Heart left ventricle (tissue), 16 donors: ENCODE results near the gene LRRC74B. TPM values are rescaled to one million over a fixed set of nuclear protein-coding genes. Genes with fewer than 3 reads are reported as not detected.
A peak's percentile ranks its signal among the peaks of the same experiment; 100 is the strongest.

Source experiments
- ATAC-seq, 4 donors: fragments of 200-7000 bp; cut with Tn5 transposase; one replicate each; pipeline ENCODE4 v1.9.1; 2020 to 2022; ENCODE audit warnings: moderate library complexity in 4 of 4, mild to moderate bottlenecking in 3 of 4, moderate number of reproducible peaks in 1 of 4
- DNase-seq, 5 donors: peaks; one replicate each; pipeline ENCODE4 v3.0.0-alpha.2; 2020
- H3K27ac ChIP-seq, 12 donors: fragments of 200-600 bp; sonication (generic) in 4 of 12; one replicate each; pipeline versions ENCODE4 v1.5.0 to v1.8.0; 2016 to 2022; ENCODE audit warnings: mild to moderate bottlenecking in 2 of 12
- H3K27me3 ChIP-seq, 9 donors: fragments of 200-600 bp; sonication (generic) in 2 of 9; one replicate each; pipeline versions ENCODE4 v1.5.1 to v1.8.0; 2016 to 2022; ENCODE audit warnings: mild to moderate bottlenecking in 3 of 9
- H3K36me3 ChIP-seq, 9 donors: fragments of 200-600 bp; sonication (generic) in 2 of 9; one replicate each; pipeline versions ENCODE4 v1.5.0 to v1.8.0; 2018 to 2022; ENCODE audit warnings: mild to moderate bottlenecking in 2 of 9
- H3K4me1 ChIP-seq, 12 donors: fragments of 200-600 bp; sonication (generic) in 4 of 12; one replicate each; pipeline versions ENCODE4 v1.5.0 to v1.8.0; 2016 to 2022; ENCODE audit warnings: mild to moderate bottlenecking in 3 of 12
- H3K4me3 ChIP-seq, 12 donors: fragments of 200-600 bp; sonication (generic) in 4 of 12; one replicate each; pipeline versions ENCODE4 v1.5.0 to v1.8.0; 2017 to 2022; ENCODE audit warnings: mild to moderate bottlenecking in 9 of 12, moderate library complexity in 4 of 12
- H3K9me3 ChIP-seq, 12 donors: fragments of 200-600 bp; sonication (generic) in 4 of 12; one replicate each; pipeline versions ENCODE4 v1.5.0 to v1.8.0; 2016 to 2022; ENCODE audit warnings: mild to moderate bottlenecking in 1 of 12
- CTCF ChIP-seq, 12 donors: fragments of 200-600 bp; sonication (generic) in 4 of 12; IDR thresholded peaks; one replicate each; pipeline versions ENCODE4 v1.5.0 to v1.8.0; 2018 to 2022; ENCODE audit warnings: antibody characterized with exemption in 12 of 12, mild to moderate bottlenecking in 5 of 12
- POLR2A ChIP-seq, 2 donors: fragments of 450-650 bp; IDR thresholded peaks; one replicate each; pipeline ENCODE4 v1.6.1; 2017; ENCODE audit warnings: antibody characterized with exemption in 2 of 2, mild to moderate bottlenecking in 2 of 2, moderate library complexity in 2 of 2
- WGBS, 4 donors: extraction: QIAGEN DNeasy Blood & Tissue Kit in 2 of 4; methylation state at CpG; one replicate each; pipeline versions ENCODE4 v1.1.5 to v1.1.7; 2013 to 2018; 5-methylcytosine and 5-hydroxymethylcytosine counted together
- intact Hi-C, 10 donors: fragments of 100-400 bp; cut with DNase I; formaldehyde crosslinking; loops; one replicate each; pipeline versions ENCODE4 v1.11.1 to v1.14.2; 2022
- polyA plus RNA-seq, 2 donors: library from polyadenylated mRNA; stranded (reverse); fragments of 200-250 nt; gene quantifications; one replicate each; pipeline ENCODE4 v1.2.3, GENCODE V29; 2013
- total RNA-seq, 9 donors: library from RNA; depleted of rRNA in 2 of 9; stranded (reverse); fragments of >200 nt in 2 of 9; fragmentation: NEBNext Ultra II Directional in 3 of 9; extraction: Animal tissue kit (Norgen Biotek cat#: 25700) in 3 of 9; gene quantifications; one replicate each; pipeline versions ENCODE4 v1.1.0 to v1.2.4, GENCODE V29; 2016 to 2023
- donor health status: ischemic (EF 13 %, LVEDD 7.1; RV severe dilation, severe dysfunction).
- donor health status: healthy with polysubstance abuse.
- donor health status: DM: no; HTN: yes; CAD: no.
- donor health status: DM: no; HTN: no; CAD: no.
- donor health status: ischemic (EF 25% LVEDD 6.9; RV normal size, moderate dysfunction).
- donor health status: ischemic (EF 25% LVEDD 5.7; RV mildly dilated, moderate dysfunction).
- donor health status: healthy.
- donor health status: DM: yes; HTN: yes; CAD: no.
- donor health status: ischemic (EF 35%, LVEDD 5.7; RV mildly dilated, moderate dysfunction).
- donor health status: nonischemic (EF 11% LVEDD 7.7; RV severe dilation, severe dysfunction).
- donor health status: DM: yes; HTN: yes; CAD: no.
- donor health status: PGD.
- donor health status: ischemic (EF 29% LVEDD 5.4; RV normal size, mild dysfunction).
- donor health status: nonischemic (EF 23%, LVEDD 6.1; RV moderate dilation, normal function).

Gene LRRC74B
- total and polyA plus RNA-seq, 11 donors, result not detected

GRCh38 chr22:21012446-21013407 lies 33.0 kb upstream of the LRRC74B start:
- Histone ChIP-seq H3K4me3 (no peak overlapping the region), H3K9me3 (no peaks in the 10 kb centered on the region), H3K27me3 (no peaks in the 10 kb centered on the region), H3K27ac (no peak overlapping the region), H3K36me3 (no peaks in the 10 kb centered on the region), H3K4me1 (peaks cover 3 to 27% (median 20%) of the 10 kb centered on the region in 12 donors)
- no peak for TF ChIP-seq CTCF (IDR thresholded peaks at IDR 0.05)
- no peak for TF ChIP-seq POLR2A (IDR thresholded peaks at IDR 0.05)
- intact Hi-C loops, result loop anchor here in 1 of 10 donors (5.0 to 10.0 kb wide), 3 partner anchors 35 to 128 kb away; partner anchors contain the start of genes AIFM3 and LRRC74B
- DNase-seq, result no peak
- WGBS, 4 donors, result 83 to 88% (median 86%) methylated on average over 10 to 14 of the region's 14 CpGs
- ATAC-seq, result no peak

GRCh38 chr22:21013657-21014201 lies 32.0 kb upstream of the LRRC74B start:
- TF ChIP-seq POLR2A (IDR thresholded peaks at IDR 0.05) (no peak), CTCF (IDR thresholded peaks at IDR 0.05) (no peak)
- WGBS, 4 donors, result 9 to 16% (median 13%) methylated on average over 15 to 24 of the region's 24 CpGs
- peaks cover 3 to 27% (median 20%) of the 10 kb centered on the region in 12 donors for H3K4me1 ChIP-seq
- no peaks in the 10 kb centered on the region for H3K36me3 ChIP-seq
- intact Hi-C loops, result loop anchor here in 1 of 10 donors (5.0 to 10.0 kb wide), 3 partner anchors 34 to 129 kb away; partner anchors contain the start of genes AIFM3 and LRRC74B
- H3K4me3 ChIP-seq, result peak overlapping the region in 11 of 12 donors; percentile 18 to 64 (median 55)
- H3K9me3 ChIP-seq, result no peaks in the 10 kb centered on the region
- H3K27ac ChIP-seq, result peak overlapping the region in 10 of 12 donors; percentile 39 to 84 (median 67)
- ATAC-seq (no peak), DNase-seq (no peak)
- H3K27me3 ChIP-seq, result no peaks in the 10 kb centered on the region

GRCh38 chr22:21014202-21014725 lies 31.5 kb upstream of the LRRC74B start:
- Histone ChIP-seq H3K9me3 (no peaks in the 10 kb centered on the region), H3K4me3 (peak overlapping the region in 11 of 12 donors; percentile 18 to 64 (median 55)), H3K36me3 (no peaks in the 10 kb centered on the region), H3K27ac (peak overlapping the region in 10 of 12 donors; percentile 39 to 84 (median 68)), H3K4me1 (peaks cover 3 to 27% (median 20%) of the 10 kb centered on the region in 12 donors), H3K27me3 (no peaks in the 10 kb centered on the region)
- TF ChIP-seq CTCF (IDR thresholded peaks at IDR 0.05) (no peak), POLR2A (IDR thresholded peaks at IDR 0.05) (peak in 1 of 2 donors; percentile 29)
- DNase-seq (peak; percentile 92 to 94 (median 92)), ATAC-seq (peak; percentile 83 to 94 (median 90))
- intact Hi-C loops, result loop anchor here in 1 of 10 donors (5.0 to 10.0 kb wide), 3 partner anchors 33 to 129 kb away; partner anchors contain the start of genes AIFM3 and LRRC74B
- 0 to 1% (median 1%) methylated on average over 3 to 40 of the region's 40 CpGs for WGBS, 4 donors
